ENCODE data around the gene MYOG.

Gene MYOG

DNA sequence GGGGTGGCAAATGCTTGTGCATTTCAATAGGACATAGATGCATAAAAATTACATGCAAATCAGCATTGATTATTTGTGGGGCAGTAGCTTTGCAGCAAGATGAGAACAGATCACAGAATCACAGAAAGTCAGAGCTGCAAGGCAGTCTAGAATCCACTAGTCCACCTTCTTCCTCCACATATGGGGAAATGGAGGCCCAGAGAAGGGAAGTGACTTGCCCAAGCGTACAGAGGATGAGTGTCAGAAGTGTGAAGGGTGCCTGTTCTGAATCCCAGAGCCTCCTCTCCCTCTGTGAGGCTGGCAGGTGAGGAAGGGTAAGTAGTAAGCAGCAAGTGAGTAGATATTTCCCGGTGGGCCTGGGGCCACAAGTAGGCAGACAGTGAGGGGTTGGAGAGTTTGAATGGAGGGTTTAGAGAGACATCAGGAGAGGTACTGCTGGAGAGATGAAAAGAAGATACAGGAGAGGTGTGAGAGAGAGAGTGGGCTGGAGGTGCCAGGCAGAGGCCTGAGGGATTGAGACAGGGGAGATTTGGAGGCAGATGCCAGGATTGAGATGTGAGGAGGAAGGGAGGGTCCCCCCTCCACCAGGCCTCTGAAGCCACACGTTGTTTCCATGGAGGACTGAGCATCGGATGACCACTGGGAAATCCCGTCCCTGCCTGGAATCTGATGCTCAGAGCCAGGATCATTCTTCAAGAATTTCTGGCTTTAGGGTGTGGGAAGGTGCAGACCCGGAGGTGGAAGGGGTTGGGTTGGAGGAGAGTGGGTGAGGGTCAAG lies 4.8 kb upstream of the MYOG start:
- DNase-seq, result no peak

GRCh38 chr1:203089651-203090045 lies 3.8 kb upstream of the MYOG start:
- peak in 1 of 56 donors; percentile 23 for DNase-seq

- no peak for DNase-seq
These were observed 3.3 kb upstream of the MYOG start for GRCh38 chr1:203089001-203089650.

GRCh38 chr1:203088441-203088840 lies 2.6 kb upstream of the MYOG start:
- no peak for DNase-seq

DNA sequence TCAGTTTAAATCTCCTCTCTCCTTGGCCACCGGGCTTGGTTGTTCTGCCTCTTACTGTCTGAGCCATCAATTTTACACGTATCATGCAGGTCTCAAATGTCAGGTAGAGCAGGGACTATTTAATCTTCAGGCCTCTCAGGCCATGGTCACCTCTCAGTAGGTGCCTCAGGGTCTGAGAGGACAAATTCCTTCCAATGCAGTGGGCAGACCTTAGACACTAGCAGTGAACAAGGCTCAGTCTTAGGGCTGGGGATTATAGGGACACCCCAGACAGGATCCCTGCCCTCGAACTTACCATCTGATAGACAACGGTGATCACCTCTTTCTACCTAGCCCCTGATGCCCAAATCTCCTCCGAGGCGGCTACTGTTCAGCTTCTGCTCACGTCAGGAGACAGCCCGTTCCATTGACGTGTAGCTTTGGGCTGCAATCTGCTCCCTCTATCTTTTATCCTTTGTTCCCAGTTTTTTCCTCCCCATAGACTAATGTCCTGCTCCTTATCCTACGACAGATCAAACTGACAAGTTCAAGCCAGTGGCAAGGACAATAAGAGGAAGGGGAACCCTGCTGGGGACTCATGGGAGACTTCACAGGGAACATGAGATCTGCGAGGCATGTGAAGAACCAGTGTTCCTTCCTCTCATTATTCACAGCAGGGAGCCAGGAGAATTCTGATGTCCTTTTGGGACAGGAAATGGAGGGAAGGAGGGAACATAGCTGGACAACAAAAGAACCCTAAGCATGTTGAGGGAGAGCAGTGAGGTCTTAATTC lies 1.4 kb upstream of the MYOG start:
- DNase-seq, result no peak

DNA sequence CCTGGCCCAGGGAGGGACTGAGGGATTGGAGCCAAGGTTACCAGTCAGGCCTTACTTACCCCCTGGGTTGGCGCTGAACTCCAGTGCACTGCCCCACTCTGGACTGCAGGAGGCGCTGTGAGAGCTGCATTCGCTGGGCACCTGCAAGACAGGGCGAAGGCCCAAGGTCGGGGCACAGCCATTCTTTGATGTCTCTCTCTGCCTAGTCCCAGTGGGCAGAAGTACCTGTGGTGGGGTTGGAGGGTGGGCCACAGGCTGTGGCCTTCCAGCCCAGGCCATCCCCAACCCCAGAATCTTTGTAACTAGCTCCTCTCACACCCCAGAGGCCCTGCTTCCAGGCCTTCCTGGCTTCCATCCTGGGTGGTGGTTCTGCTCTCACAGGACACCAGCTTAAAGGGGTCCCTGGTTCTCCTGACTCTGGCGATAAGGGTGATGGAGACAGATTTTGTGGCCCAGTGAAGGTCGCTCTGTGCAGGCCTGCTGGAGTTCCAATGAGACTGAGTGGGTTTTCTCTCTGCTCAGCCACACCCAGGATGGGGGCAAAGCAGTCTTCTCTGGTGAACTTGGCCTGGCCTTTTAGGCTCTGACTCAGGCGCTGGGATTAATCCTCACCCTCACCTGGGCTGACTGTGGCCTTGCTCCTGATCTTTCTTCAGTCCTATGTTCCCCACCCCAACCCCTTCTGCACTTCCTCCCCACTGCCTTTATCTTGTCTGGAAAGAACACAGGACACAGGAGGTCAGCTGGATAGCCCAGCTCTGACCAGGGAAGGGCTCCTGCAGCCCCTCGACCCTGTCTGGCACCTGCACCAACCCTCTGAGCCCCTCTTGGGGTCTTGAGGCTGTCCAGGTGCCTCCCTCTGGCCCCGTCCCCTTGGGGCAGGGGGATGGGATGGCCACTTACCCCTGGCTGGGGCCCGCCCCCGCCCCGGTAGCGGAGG lies 954 bp downstream of the MYOG start:
- no peak for DNase-seq

DNA sequence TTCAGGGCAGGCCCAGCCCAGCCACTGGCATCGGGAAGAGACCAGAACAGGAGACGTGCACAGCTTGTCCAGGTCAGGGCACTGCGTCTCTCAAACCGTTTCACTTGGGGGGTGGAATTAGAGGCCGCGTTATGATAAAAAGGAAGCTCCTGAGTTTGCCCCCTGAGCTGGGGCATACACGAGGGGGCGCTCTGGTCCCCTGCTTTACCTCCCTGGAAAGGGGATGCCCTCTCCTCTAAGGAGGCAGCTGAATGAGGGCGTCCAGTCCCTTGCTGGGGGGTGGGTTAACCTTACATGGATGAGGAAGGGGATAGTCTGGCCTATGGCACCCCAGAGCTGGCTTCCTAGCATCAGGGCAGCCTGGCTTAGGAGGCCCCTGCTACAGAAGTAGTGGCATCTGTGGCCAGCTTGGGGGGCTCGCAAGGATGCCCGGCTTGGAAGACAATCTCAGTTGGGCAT lies 2.3 kb downstream of the MYOG start:
- no peak for DNase-seq

GRCh38 chr1:203082571-203083462 lies 3.0 kb downstream of the MYOG start:
- no peak for DNase-seq

DNA sequence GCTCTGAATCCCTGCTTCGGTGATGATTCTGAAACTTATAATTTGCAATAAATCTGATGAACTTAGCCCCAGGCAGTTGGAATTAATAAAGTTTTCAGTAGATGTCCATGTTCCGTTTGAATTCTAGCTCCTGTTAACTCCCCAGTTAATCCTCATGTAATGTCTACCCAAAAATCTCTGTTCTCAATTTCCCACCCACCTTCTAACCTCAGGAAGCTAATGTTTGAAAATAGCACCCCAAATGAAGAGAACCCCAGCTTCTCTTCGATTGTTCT lies 3.6 kb downstream of the MYOG start:
- no peak for DNase-seq

DNA sequence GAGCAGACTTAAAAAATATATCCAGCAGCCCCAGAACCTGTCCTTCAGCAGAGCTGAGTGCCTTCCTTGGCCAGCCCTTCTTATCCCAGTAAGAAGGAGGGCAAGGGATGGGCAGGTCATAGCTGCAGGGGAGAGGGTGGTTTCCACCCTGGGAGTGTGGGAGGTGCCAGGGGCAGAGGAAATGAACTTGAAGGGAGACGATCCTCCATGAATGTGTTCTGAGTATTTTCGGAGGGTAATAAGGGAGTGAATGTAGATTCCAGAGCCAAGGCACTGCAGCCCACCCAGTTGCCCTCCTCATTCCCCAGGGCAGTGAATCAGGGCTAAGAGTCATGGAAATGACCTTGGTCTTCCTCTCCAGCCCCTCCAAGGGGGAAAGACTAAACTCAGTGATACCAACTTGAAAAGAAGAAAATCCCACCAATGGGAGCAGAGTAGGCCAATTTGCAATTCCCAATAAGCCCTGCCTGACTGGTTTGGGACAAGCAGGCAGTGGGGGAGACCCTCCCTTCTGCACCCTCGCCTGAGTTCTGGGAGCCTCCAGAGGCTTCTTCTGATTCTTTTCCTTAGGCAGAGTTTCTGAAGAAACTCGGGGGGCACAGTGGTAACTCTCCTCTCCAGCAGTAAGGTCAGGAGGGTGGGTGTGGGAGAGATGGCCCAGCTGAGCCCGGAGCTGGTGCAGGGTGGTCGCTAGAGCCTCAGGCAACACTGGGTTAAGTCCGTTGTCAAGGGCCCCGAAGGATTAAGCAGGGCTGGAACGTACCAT lies 4.2 kb downstream of the MYOG start:
- DNase-seq, result no peak

DNA sequence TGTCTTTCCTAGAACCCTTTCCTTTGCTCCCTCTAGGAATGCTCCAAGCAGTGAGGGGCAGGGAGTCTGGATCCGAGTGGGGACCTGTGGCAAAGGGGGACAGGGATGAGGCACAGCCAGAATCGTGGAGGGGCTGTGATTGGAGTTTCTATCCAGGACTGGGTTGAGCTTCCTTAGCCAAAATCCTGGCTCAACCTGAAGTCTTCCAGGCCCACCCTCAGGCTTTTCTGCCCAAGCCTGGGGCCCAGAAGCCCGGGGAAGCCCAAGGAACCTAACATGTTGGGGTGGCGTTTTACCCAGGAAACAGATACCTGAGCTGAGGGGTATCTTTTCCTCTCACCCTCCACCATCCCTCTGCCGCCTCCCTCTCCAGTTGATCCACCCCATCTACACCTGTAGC lies 5.4 kb downstream of the MYOG start:
- DNase-seq, result no peak

GRCh38 chr1:203078478-203078877 lies 7.3 kb downstream of the MYOG start:
- DNase-seq, result no peak

GRCh38 chr1:203077956-203078355 lies 7.9 kb downstream of the MYOG start:
- no peak for DNase-seq

DNA sequence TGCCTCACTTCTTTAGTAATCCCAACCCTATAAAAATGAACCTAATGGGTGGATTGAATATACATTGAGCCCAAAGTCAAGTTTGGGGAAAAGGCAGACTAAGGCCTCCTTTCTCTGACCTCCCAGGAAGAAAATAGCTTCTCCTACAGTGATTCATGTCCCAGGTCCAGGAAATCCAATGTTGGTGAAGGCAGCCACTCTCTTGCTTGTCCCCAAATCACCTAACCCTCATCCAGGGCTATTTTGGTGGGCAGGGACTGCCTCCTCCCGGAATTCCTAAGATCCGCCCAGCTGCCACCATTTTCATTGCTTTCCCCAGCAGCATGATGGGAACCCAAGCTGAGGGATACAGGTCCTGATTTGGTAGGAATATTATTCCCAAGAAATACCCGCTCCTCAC lies 8.4 kb downstream of the MYOG start:
- DNase-seq, result no peak

- peak in 2 of 56 donors; percentile 17 to 30 for DNase-seq
These were observed 9.7 kb downstream of the MYOG start for GRCh38 chr1:203076031-203076511.

DNA sequence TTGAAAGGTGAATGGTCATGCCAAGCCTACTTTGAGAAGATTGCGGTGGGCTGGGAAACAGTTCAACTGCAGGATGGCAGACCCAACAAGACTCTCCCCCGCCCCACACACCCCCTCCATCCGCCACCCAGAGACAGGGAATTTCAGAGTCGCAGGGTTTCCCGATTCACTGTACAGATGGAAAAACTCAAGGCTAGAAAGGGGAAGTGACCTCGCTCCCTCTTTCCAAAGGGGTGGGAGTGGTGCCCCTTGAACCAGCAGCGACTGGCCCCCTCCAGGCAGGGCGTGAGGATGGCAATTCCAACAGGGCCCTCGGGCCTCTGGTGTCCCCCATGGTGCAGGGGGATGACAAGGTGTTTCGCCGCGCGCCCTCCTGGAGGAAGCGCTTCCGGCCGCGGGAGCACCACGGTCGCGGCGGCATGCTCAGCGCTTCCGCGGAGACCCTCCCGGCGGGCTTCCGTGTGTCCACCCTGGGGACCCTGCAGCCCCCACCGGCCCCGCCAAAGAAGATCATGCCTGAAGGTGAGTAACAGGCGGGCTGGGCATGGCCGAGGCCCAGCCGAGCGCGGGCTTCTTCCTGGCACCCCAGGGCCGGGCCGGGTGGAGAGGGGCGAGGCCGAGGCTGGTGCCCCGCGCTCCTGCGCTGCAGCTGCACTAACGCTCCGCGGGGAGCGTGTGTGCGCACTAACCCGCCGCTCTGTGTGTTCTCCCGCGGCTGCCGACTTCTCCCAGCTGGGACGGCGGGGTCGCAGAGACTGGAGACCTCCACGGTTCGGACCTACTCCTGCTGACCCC lies 10.4 kb downstream of the MYOG start:
- no peak for DNase-seq

- DNase-seq, result no peak
These were observed 11.2 kb downstream of the MYOG start for GRCh38 chr1:203074610-203075009.

- DNase-seq, result no peak
These were observed 12.3 kb downstream of the MYOG start for GRCh38 chr1:203073469-203073868.

DNA sequence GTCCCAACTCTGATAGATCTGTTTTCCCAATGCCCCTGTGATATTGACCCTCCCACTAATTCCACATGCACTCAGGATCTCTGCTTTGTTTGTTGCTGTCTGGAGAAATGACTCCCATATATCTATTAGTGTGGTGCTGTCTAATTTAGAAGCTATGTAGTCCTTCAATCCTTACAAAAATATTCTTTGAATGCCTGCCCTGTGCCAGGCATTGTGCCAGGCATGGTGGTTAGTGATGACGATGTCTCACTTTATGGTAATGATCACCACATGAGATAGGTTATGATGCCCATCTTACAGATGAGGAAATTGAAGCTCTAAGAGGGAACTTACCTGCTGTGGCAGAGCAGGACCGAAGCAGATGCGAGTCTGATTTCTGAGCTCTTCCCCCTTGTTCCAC lies 12.9 kb downstream of the MYOG start:
- DNase-seq, result no peak
